Measurements from ENCODE around the gene EHD2. TPM values are rescaled to one million over a fixed set of nuclear protein-coding genes. Genes with fewer than 3 reads are reported as not detected.

The EHD2 gene
- total and polyA plus RNA-seq, 2 of the 13 experiments (the other 11 are each of a cell fraction or from before 2014, with no cell fraction given), result 0.09 to 0.28 TPM

DNA sequence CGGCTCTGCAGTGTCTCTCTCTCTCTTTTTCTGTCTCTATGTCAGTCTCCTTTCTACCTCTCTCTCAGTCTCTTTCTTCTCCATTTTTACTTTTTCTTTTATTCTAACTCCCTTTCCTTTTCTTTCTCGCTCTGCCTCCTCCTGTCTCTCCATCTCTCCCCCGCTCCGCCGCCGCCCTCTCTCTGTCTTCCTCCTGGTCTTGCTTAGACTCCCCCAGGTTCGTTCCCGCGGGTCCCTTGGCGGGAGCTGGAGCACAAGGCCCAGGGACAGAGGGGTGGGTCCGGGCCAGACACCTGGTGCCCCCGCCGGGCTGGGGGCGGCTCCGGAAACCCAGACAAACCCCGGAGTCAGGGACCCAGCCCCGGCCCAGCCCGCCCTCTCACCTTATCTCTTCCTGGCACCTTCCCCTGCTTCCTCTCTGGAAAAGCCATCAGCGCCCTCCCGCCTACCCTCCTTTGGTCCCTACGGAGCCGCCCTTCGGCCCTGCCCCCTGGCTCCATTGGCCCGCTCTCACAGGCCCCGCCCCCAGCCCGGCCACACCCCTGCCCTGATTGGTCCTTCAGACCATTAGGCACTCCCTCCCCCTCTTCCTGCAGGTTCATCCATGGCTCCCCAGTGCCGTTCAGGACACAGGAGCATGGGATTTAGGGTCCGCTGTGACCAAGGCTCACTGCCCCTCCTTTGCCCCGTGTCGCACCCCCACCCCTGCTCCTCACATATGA, 16.7 kb downstream of the EHD2 start:
- intact Hi-C loops (cut with micrococcal nuclease; ENCODE audit: unreplicated experiment), result no loop called here
- Histone ChIP-seq H3K79me2 (ENCODE audit: insufficient read depth, low read length) (no peaks in the 10 kb centered on the region), H4K20me1 (ENCODE audit: insufficient read depth, low read length) (no peaks in the 10 kb centered on the region), H3K27ac (ENCODE audit: extremely low read length, insufficient read depth, low read length) (no peak overlapping the region), H3K36me3 (replicated peaks in 1 of 2; ENCODE audit: control insufficient read depth in 1 of 2, insufficient read depth in 2 of 2, low read length in 2 of 2) (no peaks in the 10 kb centered on the region), H2AFZ (ENCODE audit: low read length) (no peak overlapping the region), H3K4me2 (ENCODE audit: low read depth, low read length) (peak overlapping the region; percentile 65), H3K9me3 (ENCODE audit: low read length) (no peaks in the 10 kb centered on the region), H3K27me3 (ENCODE audit: control insufficient read depth in 1 of 2, insufficient read depth in 2 of 2, low read length in 2 of 2) (no peaks in the 10 kb centered on the region), H3K4me1 (ENCODE audit: insufficient read depth, low read length) (peaks cover 41% of the 10 kb centered on the region), H3K4me3 (replicated peaks in 1 of 3; ENCODE audit: insufficient read depth in 1 of 3, low read depth in 2 of 3, low read length in 3 of 3) (peak overlapping the region; percentile 26 to 50 (median 43); a peak in 4 of 6 replicates), H3K9ac (ENCODE audit: insufficient read depth, low read depth, low read length) (no peak overlapping the region)
- WGBS (ENCODE audit: low lambda C conversion rate), result 30% methylated on average over 27 of the region's 30 CpGs
- in situ Hi-C loops (cut with HindIII; ENCODE audit: extremely low pct_ligation_motif_present, low pct_unique_long_range_greater_than_20kb), result no loop called here
- FAIRE-seq (no peak), DNase-seq (ENCODE audit: low spot score) (peak; percentile 57), ATAC-seq (peak; percentile 82)
- CTCF ChIA-PET (ENCODE audit: low intra/inter-chr PET ratio, low total read pairs), result interaction anchor here (0.7 kb wide), 1 partner anchor 1382 kb away, joined by 3 read pairs; no protein-coding TSS in a partner anchor
- POLR2A ChIA-PET, result no interaction called here
- BruUV-seq (replicated peaks), result no TSS peak
- TF ChIP-seq TARDBP (CRISPR knock-in tag; IDR thresholded peaks at IDR 0.05) (no peak), EZH2 (conservative IDR thresholded peaks at IDR 0.05; ENCODE audit: low read depth, low read length) (no peak), ZBTB1 (CRISPR knock-in tag; IDR thresholded peaks at IDR 0.05; ENCODE audit: borderline replicate concordance) (no peak), ZNF501 (CRISPR knock-in tag; IDR thresholded peaks at IDR 0.05) (no peak), GABPB1 (CRISPR knock-in tag; IDR thresholded peaks at IDR 0.05) (peak; percentile 37; the same call in 1 of the 2 replicates), DRAP1 (CRISPR knock-in tag; IDR thresholded peaks at IDR 0.05) (peak; percentile 37; the same call in 1 of the 2 replicates), MAFG (CRISPR knock-in tag; IDR thresholded peaks at IDR 0.05) (no peak), ZNF737 (CRISPR knock-in tag; IDR thresholded peaks at IDR 0.05; ENCODE audit: borderline replicate concordance) (no peak), NAIF1 (CRISPR knock-in tag; IDR thresholded peaks at IDR 0.05; ENCODE audit: borderline replicate concordance) (no peak), NFYC (CRISPR knock-in tag; IDR thresholded peaks at IDR 0.05) (peak; percentile 75), ZNF205 (CRISPR knock-in tag; IDR thresholded peaks at IDR 0.05) (no peak), ZNF180 (CRISPR knock-in tag; IDR thresholded peaks at IDR 0.05; ENCODE audit: borderline replicate concordance, low read depth) (no peak), NFYB (CRISPR knock-in tag; IDR thresholded peaks at IDR 0.05) (peak; percentile 69), SP1 (IDR thresholded peaks at IDR 0.05) (no peak), SP1 (CRISPR knock-in tag; IDR thresholded peaks at IDR 0.05) (peak; percentile 67)
- TF ChIP-seq, protein P1, sequence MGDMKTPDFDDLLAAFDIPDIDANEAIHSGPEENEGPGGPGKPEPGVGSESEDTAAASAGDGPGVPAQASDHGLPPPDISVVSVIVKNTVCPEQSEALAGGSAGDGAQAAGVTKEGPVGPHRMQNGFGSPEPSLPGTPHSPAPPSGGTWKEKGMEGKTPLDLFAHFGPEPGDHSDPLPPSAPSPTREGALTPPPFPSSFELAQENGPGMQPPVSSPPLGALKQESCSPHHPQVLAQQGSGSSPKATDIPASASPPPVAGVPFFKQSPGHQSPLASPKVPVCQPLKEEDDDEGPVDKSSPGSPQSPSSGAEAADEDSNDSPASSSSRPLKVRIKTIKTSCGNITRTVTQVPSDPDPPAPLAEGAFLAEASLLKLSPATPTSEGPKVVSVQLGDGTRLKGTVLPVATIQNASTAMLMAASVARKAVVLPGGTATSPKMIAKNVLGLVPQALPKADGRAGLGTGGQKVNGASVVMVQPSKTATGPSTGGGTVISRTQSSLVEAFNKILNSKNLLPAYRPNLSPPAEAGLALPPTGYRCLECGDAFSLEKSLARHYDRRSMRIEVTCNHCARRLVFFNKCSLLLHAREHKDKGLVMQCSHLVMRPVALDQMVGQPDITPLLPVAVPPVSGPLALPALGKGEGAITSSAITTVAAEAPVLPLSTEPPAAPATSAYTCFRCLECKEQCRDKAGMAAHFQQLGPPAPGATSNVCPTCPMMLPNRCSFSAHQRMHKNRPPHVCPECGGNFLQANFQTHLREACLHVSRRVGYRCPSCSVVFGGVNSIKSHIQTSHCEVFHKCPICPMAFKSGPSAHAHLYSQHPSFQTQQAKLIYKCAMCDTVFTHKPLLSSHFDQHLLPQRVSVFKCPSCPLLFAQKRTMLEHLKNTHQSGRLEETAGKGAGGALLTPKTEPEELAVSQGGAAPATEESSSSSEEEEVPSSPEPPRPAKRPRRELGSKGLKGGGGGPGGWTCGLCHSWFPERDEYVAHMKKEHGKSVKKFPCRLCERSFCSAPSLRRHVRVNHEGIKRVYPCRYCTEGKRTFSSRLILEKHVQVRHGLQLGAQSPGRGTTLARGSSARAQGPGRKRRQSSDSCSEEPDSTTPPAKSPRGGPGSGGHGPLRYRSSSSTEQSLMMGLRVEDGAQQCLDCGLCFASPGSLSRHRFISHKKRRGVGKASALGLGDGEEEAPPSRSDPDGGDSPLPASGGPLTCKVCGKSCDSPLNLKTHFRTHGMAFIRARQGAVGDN (CRISPR knock-in tag; IDR thresholded peaks at IDR 0.05), result 0 out of 2 replicates have a peak, but pooled peaks have one; percentile 5
- TF ChIP-seq, protein P2, sequence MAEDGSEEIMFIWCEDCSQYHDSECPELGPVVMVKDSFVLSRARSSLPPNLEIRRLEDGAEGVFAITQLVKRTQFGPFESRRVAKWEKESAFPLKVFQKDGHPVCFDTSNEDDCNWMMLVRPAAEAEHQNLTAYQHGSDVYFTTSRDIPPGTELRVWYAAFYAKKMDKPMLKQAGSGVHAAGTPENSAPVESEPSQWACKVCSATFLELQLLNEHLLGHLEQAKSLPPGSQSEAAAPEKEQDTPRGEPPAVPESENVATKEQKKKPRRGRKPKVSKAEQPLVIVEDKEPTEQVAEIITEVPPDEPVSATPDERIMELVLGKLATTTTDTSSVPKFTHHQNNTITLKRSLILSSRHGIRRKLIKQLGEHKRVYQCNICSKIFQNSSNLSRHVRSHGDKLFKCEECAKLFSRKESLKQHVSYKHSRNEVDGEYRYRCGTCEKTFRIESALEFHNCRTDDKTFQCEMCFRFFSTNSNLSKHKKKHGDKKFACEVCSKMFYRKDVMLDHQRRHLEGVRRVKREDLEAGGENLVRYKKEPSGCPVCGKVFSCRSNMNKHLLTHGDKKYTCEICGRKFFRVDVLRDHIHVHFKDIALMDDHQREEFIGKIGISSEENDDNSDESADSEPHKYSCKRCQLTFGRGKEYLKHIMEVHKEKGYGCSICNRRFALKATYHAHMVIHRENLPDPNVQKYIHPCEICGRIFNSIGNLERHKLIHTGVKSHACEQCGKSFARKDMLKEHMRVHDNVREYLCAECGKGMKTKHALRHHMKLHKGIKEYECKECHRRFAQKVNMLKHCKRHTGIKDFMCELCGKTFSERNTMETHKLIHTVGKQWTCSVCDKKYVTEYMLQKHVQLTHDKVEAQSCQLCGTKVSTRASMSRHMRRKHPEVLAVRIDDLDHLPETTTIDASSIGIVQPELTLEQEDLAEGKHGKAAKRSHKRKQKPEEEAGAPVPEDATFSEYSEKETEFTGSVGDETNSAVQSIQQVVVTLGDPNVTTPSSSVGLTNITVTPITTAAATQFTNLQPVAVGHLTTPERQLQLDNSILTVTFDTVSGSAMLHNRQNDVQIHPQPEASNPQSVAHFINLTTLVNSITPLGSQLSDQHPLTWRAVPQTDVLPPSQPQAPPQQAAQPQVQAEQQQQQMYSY (CRISPR knock-in tag; IDR thresholded peaks at IDR 0.05), result no peak

Data from HepG2 (cell line).